Suppressor macrophage (primary cell): ENCODE results near the gene GMEB2.
A peak's percentile ranks its signal among the peaks of the same experiment; 100 is the strongest.

Experiments
- DNase-seq, 4 experiments: peaks; one replicate each; pipeline ENCODE4 v3.0.0-alpha.2; 2020 to 2022

GMEB2 gene

GRCh38 chr20:63544241-63544957 is 82.5 kb downstream of the GMEB2 start:
- DNase-seq: no peak

DNA sequence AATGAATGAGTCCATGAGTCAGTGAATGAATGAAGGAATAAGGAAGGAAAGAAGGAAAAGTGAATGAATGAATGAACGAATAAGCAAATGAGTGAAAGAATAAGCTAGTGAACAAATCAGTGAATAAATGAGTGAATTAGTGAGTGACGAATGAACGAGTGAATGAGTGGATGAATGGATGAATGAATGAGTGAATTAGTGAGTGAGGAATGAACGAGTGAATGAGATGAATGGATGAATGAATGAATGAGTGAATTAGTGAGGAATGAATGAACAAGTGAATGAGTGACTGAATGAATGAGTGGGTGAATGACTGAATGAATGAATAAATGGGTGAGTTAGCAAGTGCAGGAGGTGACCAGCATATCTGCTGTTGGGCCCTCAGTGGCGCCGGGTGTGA is 83.2 kb downstream of the GMEB2 start:
- no peak for DNase-seq

DNA sequence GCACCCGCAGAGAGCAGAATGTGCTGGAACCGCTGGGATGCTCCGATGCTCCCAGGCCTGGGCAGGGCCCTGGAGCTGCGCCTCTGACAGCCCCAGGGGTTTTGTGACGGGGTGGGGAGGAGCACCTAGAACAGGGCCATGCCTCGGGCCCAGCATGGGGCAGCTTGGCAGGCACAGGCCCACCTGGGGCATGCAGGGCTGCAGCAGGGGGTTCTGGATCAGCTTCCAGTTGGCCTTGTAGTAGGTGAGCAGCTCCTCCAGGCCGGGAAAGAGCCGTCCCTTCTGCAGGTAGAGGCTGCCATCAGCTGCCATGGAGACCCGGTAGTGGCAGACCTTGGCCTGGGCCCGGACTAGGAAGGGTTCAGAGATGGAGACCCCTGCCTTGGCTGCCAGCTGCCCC is 83.8 kb downstream of the GMEB2 start:
- no peak for DNase-seq

GRCh38 chr20:63542696-63543095 is 84.2 kb downstream of the GMEB2 start:
- DNase-seq: no peak

DNA sequence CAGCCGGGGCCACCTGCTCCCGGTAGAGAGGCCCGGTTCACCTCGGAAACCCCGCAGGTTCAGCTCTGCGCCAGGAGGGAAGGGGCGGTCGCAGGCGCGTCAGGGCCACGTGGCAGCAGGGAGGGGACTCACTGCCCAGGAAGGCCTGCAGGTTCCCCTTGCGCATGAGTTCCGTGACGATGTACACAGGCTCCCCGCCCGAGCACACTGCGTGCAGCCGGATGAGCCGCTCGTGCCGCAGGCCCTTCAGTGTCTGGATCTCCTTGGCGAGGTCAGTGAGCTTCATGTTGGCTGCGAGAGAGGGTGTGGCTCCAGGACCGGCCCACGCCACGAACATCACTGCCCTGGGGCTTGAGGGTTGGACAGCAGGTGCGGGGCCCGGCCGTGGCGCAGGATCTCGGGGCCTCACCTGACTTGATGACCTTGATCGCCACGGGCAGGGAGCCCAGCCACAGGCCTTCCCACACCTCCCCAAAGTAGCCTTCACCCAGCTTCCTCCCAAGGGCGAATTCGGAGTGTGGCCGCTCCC is 84.8 kb downstream of the GMEB2 start:
- DNase-seq: no peak

- no peak for DNase-seq
These were observed 85.5 kb downstream of the GMEB2 start for GRCh38 chr20:63541371-63541770.

DNA sequence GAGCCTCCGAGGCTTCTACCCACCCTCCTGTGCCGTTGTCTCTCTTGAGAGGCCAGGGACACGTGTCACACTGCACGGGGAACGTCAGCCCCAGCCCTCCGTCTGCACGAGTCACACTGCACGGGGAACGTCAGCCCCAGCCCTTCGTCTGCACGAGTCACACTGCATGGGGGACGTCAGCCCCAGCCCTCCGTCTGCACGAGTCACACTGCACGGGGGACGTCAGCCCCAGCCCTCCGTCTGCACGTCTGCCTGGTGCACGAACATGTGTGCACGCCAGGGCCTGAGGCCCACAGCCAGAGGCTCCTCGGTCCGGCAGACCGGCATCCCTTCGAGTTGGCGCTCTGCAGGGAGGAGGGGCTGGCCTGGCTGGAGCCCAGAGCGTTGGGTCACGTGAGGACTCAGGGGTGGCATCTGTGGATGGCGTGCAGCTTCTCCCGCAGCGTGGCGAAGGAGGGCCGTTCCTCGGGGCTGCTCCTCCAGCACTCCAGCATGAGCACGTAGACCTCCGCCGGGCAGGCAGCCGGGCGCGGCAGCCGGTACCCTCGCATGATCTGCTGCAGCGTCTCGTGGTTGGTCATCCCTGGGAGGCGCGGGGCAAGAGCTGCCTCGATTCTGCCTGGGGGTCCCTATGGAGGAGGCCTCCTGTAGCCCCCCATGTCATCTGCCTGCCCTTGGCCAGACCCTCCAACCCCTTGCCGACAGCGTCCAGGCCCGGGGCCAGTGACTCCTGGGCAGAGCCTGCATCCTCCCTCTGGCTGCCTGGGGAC is 86.3 kb downstream of the GMEB2 start:
- peak; percentile 14 to 36 (median 23) for DNase-seq

GRCh38 chr20:63539441-63540370 is 87.2 kb downstream of the GMEB2 start:
- no peak for DNase-seq

DNA sequence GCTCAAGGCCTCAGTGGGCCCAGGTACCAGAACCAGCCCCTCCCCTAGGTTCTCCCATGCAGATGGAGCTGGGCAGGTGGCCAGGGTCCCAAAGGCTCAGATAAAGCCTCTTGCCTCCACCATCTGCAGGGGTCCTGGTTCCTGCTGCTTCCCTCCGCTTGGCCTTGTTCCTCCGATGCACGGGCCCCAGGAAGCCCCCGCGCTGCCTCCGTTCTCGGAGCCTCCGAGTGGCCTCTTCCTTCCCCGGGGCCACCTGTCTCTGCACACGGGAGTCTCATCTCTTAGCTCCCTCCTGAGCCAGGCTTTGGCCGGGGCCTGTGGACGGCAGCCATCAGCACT is 87.8 kb downstream of the GMEB2 start:
- DNase-seq: no peak

GRCh38 chr20:63538204-63539091 is 88.5 kb downstream of the GMEB2 start:
- DNase-seq: peak; percentile 41 to 76 (median 64)
